HEK293T (cell line): ENCODE results near the gene GPR55.

Experiments used
- ARNT ChIP-seq: fragments of 450-650 bp; IDR thresholded peaks from 2 replicates; pipeline ENCODE4 v1.6.1; 2017; ENCODE audit warnings: mild to moderate bottlenecking
- BHLHE40 ChIP-seq: fragments of 450-650 bp; IDR thresholded peaks from 2 replicates; pipeline ENCODE4 v1.6.1; 2016; ENCODE audit warnings: mild to moderate bottlenecking, moderate library complexity, borderline replicate concordance
- ELF4 ChIP-seq: fragments of 450-650 bp; IDR thresholded peaks from 2 replicates; pipeline ENCODE4 v1.6.1; 2017; ENCODE audit warnings: antibody characterized with exemption
- FOXA1 ChIP-seq: fragments of 450-650 bp; IDR thresholded peaks from 2 replicates; pipeline ENCODE4 v1.6.1; 2016; ENCODE audit warnings: mild to moderate bottlenecking
- FOXK2 ChIP-seq: fragments of 450-650 bp; IDR thresholded peaks from 2 replicates; pipeline ENCODE4 v1.6.1; 2016; ENCODE audit warnings: mild to moderate bottlenecking
- FOXM1 ChIP-seq: fragments of 450-650 bp; IDR thresholded peaks from 2 replicates; pipeline ENCODE4 v1.6.1; 2017; ENCODE audit warnings: mild to moderate bottlenecking, borderline replicate concordance
- HDGF ChIP-seq: fragments of 450-650 bp; IDR thresholded peaks from 2 replicates; pipeline ENCODE4 v1.6.1; 2017; ENCODE audit warnings: antibody characterized with exemption, borderline replicate concordance
- L3MBTL2 ChIP-seq: fragments of 450-650 bp; conservative IDR thresholded peaks from 2 replicates; pipeline ENCODE4 v1.6.1; 2016; ENCODE audit warnings: mild to moderate bottlenecking
- LEF1 ChIP-seq: fragments of 450-650 bp; IDR thresholded peaks from 2 replicates; pipeline ENCODE4 v1.6.1; 2017; ENCODE audit warnings: mild to moderate bottlenecking, borderline replicate concordance
- PKNOX1 ChIP-seq: fragments of 450-650 bp; IDR thresholded peaks from 2 replicates; pipeline ENCODE4 v1.6.1; 2016
- SP1 ChIP-seq: fragments of 450-650 bp; IDR thresholded peaks from 2 replicates; pipeline ENCODE4 v1.6.1; 2017
- SUZ12 ChIP-seq: fragments of 450-650 bp; IDR thresholded peaks from 2 replicates; pipeline ENCODE4 v1.6.1; 2016; ENCODE audit warnings: mild to moderate bottlenecking

GRCh38 chr2:230898016-230898712 lies 26.9 kb downstream of the GPR55 start:
- no peak for TF ChIP-seq L3MBTL2
- TF ChIP-seq HDGF = no peak
- TF ChIP-seq SP1 = no peak
- no peak for TF ChIP-seq BHLHE40
- no peak for TF ChIP-seq FOXA1
- TF ChIP-seq FOXM1 = no peak
- no peak for TF ChIP-seq SUZ12
- no peak for TF ChIP-seq LEF1
- TF ChIP-seq PKNOX1 = no peak
- no peak for TF ChIP-seq FOXK2
- TF ChIP-seq ELF4 = no peak
- TF ChIP-seq ARNT = no peak
